K562 (cell line): Measurements from ENCODE around the gene ADARB2. TPM values are rescaled to one million over a fixed set of nuclear protein-coding genes. Genes with fewer than 3 reads are reported as not detected.

ENCODE experiments used
- ATAC-seq: fragments of 200-7000 bp; cut with Tn5 transposase; 3 replicates; pipeline ENCODE4 v1.9.1; 2020; ENCODE audit warnings: moderate library complexity
- BruUV-seq: library from RNA; stranded (reverse); fragments of 400-500 nt; replicated peaks from 2 replicates; lab custom pipeline; 2021; lab: Mats Ljungman, UMichigan
- CTCF ChIA-PET: fragments of 300-600 bp; formaldehyde crosslinking; extraction: SDS; loops from one replicate; lab custom pipeline; 2021; ENCODE audit warnings: low intra/inter-chr PET ratio; lab: Yijun Ruan, JAX
- POLR2A ChIA-PET: fragments of 300-600, 350-650 bp; sonication (Branson Sonifier 250); formaldehyde crosslinking; extraction: SDS; loops from one replicate; lab custom pipeline; 2021; ENCODE audit warnings: antibody characterized with exemption, inconsistent platforms; lab: Yijun Ruan, JAX
- DNase-seq, 4 experiments: peaks; one replicate each; pipeline versions ENCODE4 v3.0.0 to v3.0.0-alpha.2; 2011 to 2018; ENCODE audit warnings: low spot score in 3 of 4, mixed read lengths in 3 of 4; ENCODE audit errors: extremely low read depth in 1 of 4
- FAIRE-seq: peaks from 2 replicates; lab custom pipeline; 2011; peaks lifted over from hg19 to GRCh38; lab: Jason Lieb, UNC
- H2AFZ ChIP-seq: 2 replicates; pipeline ENCODE4 v1.6.0; 2011; ENCODE audit warnings: low read depth, low read length, control low read depth, inconsistent platforms
- H3K27ac ChIP-seq: fragments of 200-600 bp; 3 replicates; pipeline ENCODE4 v1.8.0; 2011; ENCODE audit warnings: low read depth, mild to moderate bottlenecking, control low read depth, inconsistent platforms, low read length, moderate library complexity, mixed read lengths; ENCODE audit errors: extremely low read depth
- H3K27me3 ChIP-seq, 2 experiments: fragments of 300-600 bp in 1 of 2; 2 replicates in 1 of 2; 3 replicates in 1 of 2; pipeline versions ENCODE4 v1.6.0 to v1.8.0; 2011; ENCODE audit warnings: inconsistent platforms in 2 of 2, low read length in 2 of 2, mild to moderate bottlenecking in 1 of 2, mixed read lengths in 1 of 2, moderate library complexity in 1 of 2; ENCODE audit not compliant: control insufficient read depth in 2 of 2, insufficient read depth in 2 of 2
- H3K36me3 ChIP-seq: fragments of 300-600 bp; 3 replicates; pipeline ENCODE4 v1.8.0; 2011; ENCODE audit warnings: mild to moderate bottlenecking, low read length, inconsistent platforms; ENCODE audit not compliant: control insufficient read depth, insufficient read depth
- H3K4me1 ChIP-seq, 2 experiments: fragments of 200-600 bp in 1 of 2; replicated peaks in 1 of 2; 2 replicates in 1 of 2; 3 replicates in 1 of 2; pipeline versions ENCODE4 v1.5.1 to v1.8.0; 2011; ENCODE audit warnings: inconsistent platforms in 2 of 2, low read length in 2 of 2, mild to moderate bottlenecking in 1 of 2, mixed read lengths in 1 of 2, moderate library complexity in 1 of 2; ENCODE audit not compliant: control insufficient read depth in 2 of 2, insufficient read depth in 2 of 2
- H3K4me2 ChIP-seq: 2 replicates; pipeline ENCODE4 v1.6.1; 2011; ENCODE audit warnings: low read length, control low read depth, inconsistent platforms, mixed read lengths; ENCODE audit not compliant: insufficient read depth
- H3K4me3 ChIP-seq: fragments of 200-600 bp; sonication (generic), shearing (Covaris generic); 2 replicates; pipeline ENCODE4 v1.5.1; 2016; ENCODE audit warnings: control low read depth, inconsistent platforms
- H3K79me2 ChIP-seq: fragments of 200-600 bp; 3 replicates; pipeline ENCODE4 v1.8.0; 2011; ENCODE audit warnings: low read length, inconsistent platforms; ENCODE audit not compliant: control insufficient read depth, insufficient read depth
- H3K9ac ChIP-seq, 2 experiments: 2 replicates each; pipeline versions ENCODE4 v1.6.0 to v1.6.1; 2011; ENCODE audit warnings: low read depth in 2 of 2, low read length in 2 of 2, control low read depth in 1 of 2, inconsistent platforms in 1 of 2, mild to moderate bottlenecking in 1 of 2, mixed read lengths in 1 of 2; ENCODE audit not compliant: insufficient read depth in 1 of 2
- H3K9me1 ChIP-seq: one replicate; pipeline ENCODE4 v1.6.0; 2011; ENCODE audit warnings: inconsistent platforms, mild to moderate bottlenecking, low read length, moderate library complexity; ENCODE audit not compliant: control insufficient read depth, insufficient read depth
- H3K9me3 ChIP-seq: replicated peaks from 2 replicates; pipeline ENCODE4 v1.5.1; 2011; ENCODE audit warnings: low read depth, low read length, inconsistent platforms; ENCODE audit not compliant: control insufficient read depth, insufficient read depth
- H4K20me1 ChIP-seq: replicated peaks from 2 replicates; pipeline ENCODE4 v1.6.1; 2011; ENCODE audit warnings: low read length, inconsistent platforms, mixed read lengths; ENCODE audit not compliant: control insufficient read depth, insufficient read depth
- BRF2 ChIP-seq: IDR thresholded peaks from 3 replicates; pipeline ENCODE4 v1.6.1; 2011; ENCODE audit warnings: borderline replicate concordance, mild to moderate bottlenecking; ENCODE audit not compliant: insufficient read length, insufficient read depth
- CBFA2T2 ChIP-seq: fragments of 450-650 bp; conservative IDR thresholded peaks from 2 replicates; pipeline ENCODE4 v1.6.1; 2017; ENCODE audit warnings: mild to moderate bottlenecking
- CHD4 ChIP-seq: fragments of 200-600 bp; sonication (generic); IDR thresholded peaks from 3 replicates; pipeline ENCODE4 v1.6.1; 2012; ENCODE audit warnings: low read depth, mild to moderate bottlenecking, mixed read lengths, low read length, inconsistent platforms; ENCODE audit not compliant: insufficient read depth, insufficient replicate concordance, poor library complexity, severe bottlenecking
- E2F4 ChIP-seq: sonication (generic); formaldehyde crosslinking; IDR thresholded peaks from 2 replicates; pipeline ENCODE4 v1.8.0; 2022; ENCODE audit warnings: mild to moderate bottlenecking, low read depth, missing genetic modification reagents
- HNRNPLL ChIP-seq: fragments of 200-400 bp; formaldehyde crosslinking; IDR thresholded peaks from 2 replicates; pipeline ENCODE4 v1.6.1; 2017; ENCODE audit warnings: low read length, low read depth, mild to moderate bottlenecking; ENCODE audit not compliant: poor library complexity, severe bottlenecking
- MYNN ChIP-seq, 2 experiments: sonication (generic); formaldehyde crosslinking in 1 of 2; IDR thresholded peaks; 2 replicates each; pipeline versions ENCODE4 v1.5.0 to v1.6.1; 2016 to 2020; ENCODE audit warnings: antibody characterized with exemption in 1 of 2, missing genetic modification reagents in 1 of 2
- NCOR1 ChIP-seq: fragments of 450-650 bp; IDR thresholded peaks from 2 replicates; pipeline ENCODE4 v1.6.1; 2016; ENCODE audit warnings: mild to moderate bottlenecking, moderate library complexity
- NR0B1 ChIP-seq: fragments of 450-650 bp; IDR thresholded peaks from one replicate; pipeline ENCODE4 v1.6.1; 2018; ENCODE audit warnings: mild to moderate bottlenecking, moderate library complexity; ENCODE audit not compliant: partially characterized antibody
- PHF8 ChIP-seq: fragments of 200-600 bp; sonication (generic); IDR thresholded peaks from 2 replicates; pipeline ENCODE4 v1.6.1; 2012; ENCODE audit warnings: mixed run types, mild to moderate bottlenecking, inconsistent platforms, low read length, moderate library complexity, borderline replicate concordance
- POLR3A ChIP-seq: IDR thresholded peaks from 2 replicates; pipeline ENCODE4 v1.6.1; 2011; ENCODE audit warnings: borderline replicate concordance, mild to moderate bottlenecking, moderate library complexity; ENCODE audit not compliant: insufficient read length, insufficient read depth; ENCODE audit errors: extremely low read depth
- SOX6 ChIP-seq: fragments of 450-650 bp; IDR thresholded peaks from 2 replicates; pipeline ENCODE4 v1.6.1; 2014; ENCODE audit warnings: mild to moderate bottlenecking
- YY1 ChIP-seq, 3 experiments: IDR thresholded peaks; 2 replicates each; pipeline ENCODE4 v1.6.1; 2011; ENCODE audit warnings: low read length in 2 of 3, mild to moderate bottlenecking in 2 of 3, moderate library complexity in 2 of 3, borderline replicate concordance in 1 of 3, control low read depth in 1 of 3, low read depth in 1 of 3; ENCODE audit not compliant: insufficient read depth in 3 of 3, insufficient replicate concordance in 2 of 3, control insufficient read depth in 1 of 3, insufficient read length in 1 of 3; ENCODE audit errors: extremely low read depth in 1 of 3
- ZNF133 ChIP-seq: fragments of 250-450 bp; sonication (Bioruptor Pico); IDR thresholded peaks from 2 replicates; pipeline ENCODE4 v1.4.0; 2020; ENCODE audit warnings: mild to moderate bottlenecking
- WGBS: fragments of 100-300 bp; shearing (Covaris generic); methylation state at CpG from one replicate; pipeline ENCODE4 v1.1.6; 2016; ENCODE audit warnings: low coverage, mixed read lengths; ENCODE audit not compliant: insufficient coverage; ENCODE audit errors: missing lambda C conversion rate; 5-methylcytosine and 5-hydroxymethylcytosine counted together
- in situ Hi-C: fragments of 300-500 bp; cut with MboI; formaldehyde crosslinking; loops from 4 replicates; pipeline ENCODE4 v1.15.0; 2018; ENCODE audit warnings: inconsistent platforms, mixed read lengths
- intact Hi-C: fragments of 100-400 bp; cut with micrococcal nuclease; formaldehyde crosslinking; loops from 2 replicates; pipeline ENCODE4 v1.14.2; 2022
- polyA plus RNA-seq, 8 experiments: library from polyadenylated mRNA; depleted of rRNA in 4 of 8; stranded (reverse) in 5 of 8; unstranded in 3 of 8; fragments of >200 nt; fragmentation: Nextera tagmentation in 2 of 8; fragmentation: Illumina TruSeq in 1 of 8; extraction: Ambion mirVana in 2 of 8; extraction: Trizol in 1 of 8; gene quantifications; 2 replicates each; pipeline versions ENCODE4 v1.2.1 to v1.2.3, GENCODE V29; 2011 to 2014; ENCODE audit warnings: inconsistent platforms in 1 of 8, missing spikeins in 1 of 8
- total RNA-seq, 7 experiments: library from RNA; depleted of rRNA in 6 of 7; stranded (reverse); fragments of >200 nt in 6 of 7; fragmentation: Illumina TruSeq in 2 of 7; extraction: Trizol in 2 of 7; gene quantifications; 2 replicates each; pipeline versions ENCODE4 v1.2.1 to v1.2.3, GENCODE V29; 2011 to 2021; ENCODE audit warnings: low replicate concordance in 1 of 7

ADARB2 gene
- total and polyA plus RNA-seq, 9 of the 15 experiments (the other 6 are each of a cell fraction or from before 2014, with no cell fraction given), result not detected

DNA sequence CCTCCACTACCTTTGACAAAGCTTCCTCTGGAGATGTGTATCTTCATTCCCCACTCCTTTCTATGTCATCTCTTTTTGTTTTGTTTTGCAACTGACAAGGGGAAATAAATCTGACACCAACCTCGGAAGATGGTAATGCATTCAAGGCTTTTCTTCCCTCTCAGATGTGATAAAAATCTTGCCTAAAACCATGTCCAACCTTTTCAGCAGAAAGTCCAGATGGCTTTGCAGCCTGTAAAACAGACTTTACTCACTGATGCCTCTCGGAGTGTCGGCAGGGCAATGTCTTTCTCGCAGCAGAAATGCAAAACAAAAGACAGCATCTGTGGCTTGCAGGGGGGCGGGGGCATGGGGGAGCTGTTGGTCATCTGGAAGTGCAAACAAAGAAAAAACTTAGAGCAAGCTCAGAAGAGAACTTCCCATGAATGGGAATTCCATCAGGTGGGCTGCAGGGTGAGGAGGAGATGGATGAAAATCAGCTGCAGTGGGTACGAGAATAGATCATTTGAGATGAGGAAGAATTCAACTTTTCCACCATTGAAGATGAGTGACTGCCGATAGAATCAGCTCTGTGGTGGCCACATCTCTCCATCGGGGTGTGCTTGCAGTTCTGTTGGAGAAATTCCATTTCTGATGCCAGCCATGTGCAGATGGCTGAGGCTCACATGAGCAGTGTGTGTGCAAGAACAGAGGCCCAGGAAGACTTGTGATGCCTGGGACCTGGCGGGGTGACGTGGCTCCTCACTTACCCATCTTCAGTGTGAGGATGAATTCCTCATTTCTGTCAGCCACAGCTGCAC lies 443.5 kb downstream of the ADARB2 start (continued):
- TF ChIP-seq CBFA2T2, result no peak
- no peak for TF ChIP-seq YY1 (IDR thresholded peaks at IDR 0.05; ENCODE audit: borderline replicate concordance in 1 of 3, control insufficient read depth in 1 of 3, extremely low read depth in 1 of 3, insufficient read depth in 3 of 3, insufficient read length in 1 of 3, insufficient replicate concordance in 2 of 3, low read depth in 1 of 3, low read length in 2 of 3)
- TF ChIP-seq SOX6, result no peak
- TF ChIP-seq HNRNPLL, result no peak
- TF ChIP-seq ZNF133 (CRISPR knock-in tag), result no peak
- no peak for TF ChIP-seq PHF8
- no peak for TF ChIP-seq NR0B1

GRCh38 chr10:1293157-1293556 lies 444.2 kb downstream of the ADARB2 start:
- in situ Hi-C loops, result no loop called here
- peaks cover 28 to 64% of the 10 kb centered on the region in 2 experiments for H3K27me3 ChIP-seq
- WGBS, result 0% methylated on average over 2 of the region's 5 CpGs
- POLR2A ChIA-PET, result no interaction called here
- no peak overlapping the region for H3K4me2 ChIP-seq
- no TSS peak for BruUV-seq
- no peak overlapping the region for H3K9ac ChIP-seq
- FAIRE-seq (no peak), DNase-seq (no peak), ATAC-seq (no peak)
- no peaks in the 10 kb centered on the region for H3K36me3 ChIP-seq
- H3K27ac ChIP-seq, result no peak overlapping the region
- intact Hi-C loops, result no loop called here
- peaks cover 0 to 4% of the 10 kb centered on the region in 2 experiments; a peak in 1 of 5 replicates for H3K4me1 ChIP-seq
- H4K20me1 ChIP-seq, result no peaks in the 10 kb centered on the region
- H3K79me2 ChIP-seq, result no peaks in the 10 kb centered on the region
- CTCF ChIA-PET, result no interaction called here
- H3K4me3 ChIP-seq, result no peak overlapping the region
- H3K9me3 ChIP-seq, result no peaks in the 10 kb centered on the region
- H3K9me1 ChIP-seq, result no peaks in the 10 kb centered on the region
- no peak overlapping the region for H2AFZ ChIP-seq
- no peak for TF ChIP-seq POLR3A
- no peak for TF ChIP-seq CHD4
- TF ChIP-seq NCOR1, result no peak
- no peak for TF ChIP-seq E2F4 (CRISPR knock-in tag)
- no peak for TF ChIP-seq MYNN (IDR thresholded peaks at IDR 0.05)
- no peak for TF ChIP-seq MYNN (CRISPR knock-in tag; IDR thresholded peaks at IDR 0.05)
- TF ChIP-seq BRF2, result no peak
